Lung (tissue), 12 donors: ENCODE data around the gene TWIST1. TPM values are rescaled to one million over a fixed set of nuclear protein-coding genes. Genes with fewer than 3 reads are reported as not detected.

Source experiments
- ATAC-seq: fragments of 200-7000 bp; cut with Tn5 transposase; one replicate; pipeline ENCODE4 v1.9.1; 2020; ENCODE audit warnings: moderate number of reproducible peaks; ENCODE audit not compliant: insufficient read depth, low FRiP score
- DNase-seq, 3 donors: peaks; one replicate each; pipeline ENCODE4 v3.0.0-alpha.2; 2013 to 2017
- H3K27ac ChIP-seq, 2 donors: one replicate each; pipeline ENCODE4 v1.5.1; 2013; ENCODE audit warnings: mild to moderate bottlenecking in 2 of 2, moderate library complexity in 2 of 2, control low read depth in 1 of 2, inconsistent platforms in 1 of 2, low read depth in 1 of 2, low read length in 1 of 2
- H3K27me3 ChIP-seq, 3 donors: one replicate each; pipeline ENCODE4 v1.5.1; 2013; ENCODE audit warnings: low read length in 2 of 3; ENCODE audit not compliant: control insufficient read depth in 3 of 3, insufficient read depth in 3 of 3
- H3K36me3 ChIP-seq, 4 donors: one replicate each; pipeline ENCODE4 v1.5.1; 2013; ENCODE audit warnings: low read length in 4 of 4, mild to moderate bottlenecking in 1 of 4, moderate library complexity in 1 of 4; ENCODE audit not compliant: control insufficient read depth in 4 of 4, insufficient read depth in 4 of 4
- H3K4me1 ChIP-seq, 5 donors: one replicate each; pipeline ENCODE4 v1.5.1; 2013; ENCODE audit warnings: low read length in 5 of 5, mild to moderate bottlenecking in 2 of 5, moderate library complexity in 1 of 5; ENCODE audit not compliant: control insufficient read depth in 5 of 5, insufficient read depth in 5 of 5
- H3K4me3 ChIP-seq: one replicate; pipeline ENCODE4 v1.5.1; 2013; ENCODE audit warnings: mild to moderate bottlenecking, control low read depth, moderate library complexity
- H3K9ac ChIP-seq, 2 donors: one replicate each; pipeline ENCODE4 v1.5.1; 2013; ENCODE audit warnings: low read length in 2 of 2, control low read depth in 1 of 2; ENCODE audit not compliant: insufficient read depth in 1 of 2
- H3K9me3 ChIP-seq, 4 donors: one replicate each; pipeline ENCODE4 v1.5.1; 2013; ENCODE audit warnings: low read length in 3 of 4, mild to moderate bottlenecking in 1 of 4, moderate library complexity in 1 of 4; ENCODE audit not compliant: control insufficient read depth in 4 of 4, insufficient read depth in 3 of 4
- CTCF ChIP-seq: IDR thresholded peaks from 2 replicates; pipeline ENCODE4 v1.5.1; 2012; ENCODE audit warnings: mild to moderate bottlenecking; ENCODE audit errors: control extremely low read depth, extremely low read depth
- WGBS, 2 donors: extraction: QIAGEN DNeasy Blood & Tissue Kit; methylation state at CpG; one replicate each; pipeline ENCODE4 v1.1.7; 2013; 5-methylcytosine and 5-hydroxymethylcytosine counted together
- polyA plus RNA-seq, 2 donors: library from polyadenylated mRNA; stranded (reverse); fragments of 200-250 nt; gene quantifications; one replicate each; pipeline ENCODE4 v1.2.1, GENCODE V29; 2013
- total RNA-seq, 2 donors: library from RNA; depleted of rRNA in 1 of 2; stranded (reverse); fragments of >200 nt in 1 of 2; gene quantifications; one replicate each; pipeline ENCODE4 v1.2.1, GENCODE V29; 2014 to 2021
- donor health status: control.
- donor health status: control.
- donor health status: Bipolar disorder and iron deficiency.
- donor health status: healthy.
- donor health status: DM: yes; HTN: yes; CAD: no.

The TWIST1 gene
- total and polyA plus RNA-seq, 4 donors, result 0.27 to 0.77 (median 0.65) TPM

- no peak for DNase-seq
- no peak overlapping the region for H3K4me3 ChIP-seq
- 19 to 26% methylated on average over 6 of the region's 6 CpGs for WGBS, 2 donors
- peaks cover 0 to 8% (median 2%) of the 10 kb centered on the region in 4 donors for H3K9me3 ChIP-seq
- no peak for ATAC-seq
- peaks cover 10 to 100% (median 99%) of the 10 kb centered on the region in 3 donors for H3K27me3 ChIP-seq
- H3K27ac ChIP-seq, result no peak overlapping the region
- H3K36me3 ChIP-seq, result no peaks in the 10 kb centered on the region
- no peak overlapping the region for H3K9ac ChIP-seq
- no peak for TF ChIP-seq CTCF
- H3K4me1 ChIP-seq, result peaks cover 0 to 13% (median 2%) of the 10 kb centered on the region in 5 donors
These were observed 6.7 kb downstream of the TWIST1 start for GRCh38 chr7:19110776-19111175.

GRCh38 chr7:19110026-19110730 lies 7.3 kb downstream of the TWIST1 start:
- no peak overlapping the region for H3K4me3 ChIP-seq
- H3K27me3 ChIP-seq, result peaks cover 12 to 100% (median 99%) of the 10 kb centered on the region in 3 donors
- H3K4me1 ChIP-seq, result peaks cover 0 to 13% (median 2%) of the 10 kb centered on the region in 5 donors
- peaks cover 0 to 8% (median 2%) of the 10 kb centered on the region in 4 donors for H3K9me3 ChIP-seq
- H3K9ac ChIP-seq, result no peak overlapping the region
- TF ChIP-seq CTCF, result no peak
- H3K36me3 ChIP-seq, result no peaks in the 10 kb centered on the region
- DNase-seq (peak in 1 of 3 donors; percentile 2), ATAC-seq (no peak)
- no peak overlapping the region for H3K27ac ChIP-seq
- WGBS, 2 donors, result 15 to 25% methylated on average over 11 of the region's 11 CpGs

GRCh38 chr7:19109000-19109946 lies 8.2 kb downstream of the TWIST1 start:
- no peak for TF ChIP-seq CTCF
- H3K36me3 ChIP-seq, result no peaks in the 10 kb centered on the region
- DNase-seq (peak in 1 of 3 donors; percentile 6), ATAC-seq (no peak)
- H3K4me1 ChIP-seq, result peaks cover 0 to 13% (median 2%) of the 10 kb centered on the region in 5 donors
- H3K9me3 ChIP-seq, result peaks cover 0 to 8% (median 2%) of the 10 kb centered on the region in 4 donors
- 18 to 27% methylated on average over 11 of the region's 11 CpGs for WGBS, 2 donors
- H3K27ac ChIP-seq, result no peak overlapping the region
- no peak overlapping the region for H3K9ac ChIP-seq
- no peak overlapping the region for H3K4me3 ChIP-seq
- H3K27me3 ChIP-seq, result peaks cover 12 to 100% (median 100%) of the 10 kb centered on the region in 3 donors
